Fibroblast of skin of left biceps (primary cell): ENCODE results near the gene FLCN.
"Not testable (repeated sequence)": the region's sequence is repeated elsewhere in the genome, so short reads cannot be mapped to it uniquely, and the experiment has no call there.

Experiments used
- DNase-seq, 2 experiments: peaks; one replicate each; pipeline ENCODE4 v3.0.0-alpha.2; 2013; ENCODE audit warnings: low read depth in 2 of 2

FLCN gene

DNA sequence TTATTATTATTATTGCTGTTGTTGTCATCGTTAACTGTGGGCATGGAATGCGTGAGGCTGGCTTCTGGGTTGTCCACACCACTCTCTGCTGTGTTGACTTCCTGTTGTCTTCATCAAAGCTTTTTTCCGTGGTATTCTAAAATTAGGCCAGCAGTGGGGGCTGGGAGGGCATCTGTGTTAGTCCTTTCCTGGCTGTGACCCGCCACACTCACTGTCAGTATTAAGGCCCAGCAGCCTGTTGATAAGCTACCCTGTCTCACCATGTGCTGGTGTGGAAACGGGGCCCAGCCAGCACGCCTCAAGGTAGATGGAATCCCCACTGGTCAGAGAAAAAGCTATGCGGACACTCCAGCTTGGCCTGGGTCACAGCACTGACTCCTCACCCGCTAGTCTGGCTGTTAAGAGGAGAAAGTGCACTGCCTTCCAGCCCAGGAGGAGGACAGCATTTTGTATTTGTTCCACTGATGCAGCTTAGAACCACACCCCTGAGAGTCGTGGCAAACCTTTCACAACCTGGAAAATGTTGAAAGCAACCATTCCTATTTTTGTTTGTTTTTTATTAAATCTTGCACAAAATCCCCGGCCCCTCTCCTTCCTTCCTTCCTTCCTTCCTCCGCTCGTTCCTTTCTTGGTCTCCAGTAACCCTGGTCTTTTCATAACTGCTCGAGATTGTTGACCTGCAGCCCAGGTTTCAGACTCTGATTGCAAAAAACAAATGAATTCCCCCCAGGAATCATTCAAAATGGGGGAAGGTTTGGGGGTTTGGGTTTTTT lies 51.8 kb downstream of the FLCN start:
- not testable (repeated sequence) for DNase-seq

DNA sequence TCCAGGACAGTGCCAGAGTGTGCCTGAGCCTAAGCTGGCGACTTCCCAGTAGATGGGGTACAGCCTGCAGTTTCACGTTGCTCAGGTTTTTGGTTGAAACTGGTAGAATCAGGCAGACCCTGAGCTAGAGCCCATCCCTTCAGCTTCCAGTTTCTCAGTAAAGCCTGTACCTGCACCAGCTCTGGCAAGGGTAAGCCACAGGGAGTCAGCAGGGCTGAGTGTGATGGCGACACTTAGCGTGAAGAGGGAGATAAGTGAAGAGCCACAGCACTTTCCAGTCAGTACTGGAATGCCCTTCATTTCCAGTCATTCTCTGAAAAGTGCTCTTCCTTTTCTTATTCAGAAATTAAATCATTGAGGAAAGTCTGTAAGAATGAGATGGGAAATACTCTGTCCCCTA lies 53.2 kb downstream of the FLCN start:
- no peak for DNase-seq

DNA sequence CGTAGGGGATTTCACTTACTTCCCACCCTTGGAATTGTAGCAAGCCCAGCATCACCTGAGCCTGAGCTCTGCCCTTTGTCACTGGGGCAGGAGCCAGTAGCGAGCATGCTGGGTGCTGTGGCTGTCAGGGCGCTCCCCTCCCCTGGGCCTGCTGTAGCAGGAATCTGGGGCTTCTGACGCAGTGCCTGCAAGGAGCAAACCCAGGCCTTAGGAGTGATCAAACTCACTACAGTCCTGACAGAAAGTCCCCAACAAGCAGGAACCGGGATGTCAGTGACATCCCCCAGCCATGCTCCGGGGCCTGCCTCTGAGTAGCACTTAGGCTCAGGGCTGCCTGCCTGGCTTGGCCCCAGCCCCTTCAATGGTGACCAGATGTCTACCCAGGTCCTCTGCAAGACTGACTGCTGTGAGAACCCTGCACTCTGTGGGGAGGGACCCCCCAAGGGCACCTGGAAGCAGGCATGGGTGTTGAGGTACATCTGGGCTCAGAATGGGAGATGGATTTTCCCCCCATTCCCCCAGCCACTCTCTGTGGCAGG lies 54.3 kb downstream of the FLCN start:
- no peak for DNase-seq

DNA sequence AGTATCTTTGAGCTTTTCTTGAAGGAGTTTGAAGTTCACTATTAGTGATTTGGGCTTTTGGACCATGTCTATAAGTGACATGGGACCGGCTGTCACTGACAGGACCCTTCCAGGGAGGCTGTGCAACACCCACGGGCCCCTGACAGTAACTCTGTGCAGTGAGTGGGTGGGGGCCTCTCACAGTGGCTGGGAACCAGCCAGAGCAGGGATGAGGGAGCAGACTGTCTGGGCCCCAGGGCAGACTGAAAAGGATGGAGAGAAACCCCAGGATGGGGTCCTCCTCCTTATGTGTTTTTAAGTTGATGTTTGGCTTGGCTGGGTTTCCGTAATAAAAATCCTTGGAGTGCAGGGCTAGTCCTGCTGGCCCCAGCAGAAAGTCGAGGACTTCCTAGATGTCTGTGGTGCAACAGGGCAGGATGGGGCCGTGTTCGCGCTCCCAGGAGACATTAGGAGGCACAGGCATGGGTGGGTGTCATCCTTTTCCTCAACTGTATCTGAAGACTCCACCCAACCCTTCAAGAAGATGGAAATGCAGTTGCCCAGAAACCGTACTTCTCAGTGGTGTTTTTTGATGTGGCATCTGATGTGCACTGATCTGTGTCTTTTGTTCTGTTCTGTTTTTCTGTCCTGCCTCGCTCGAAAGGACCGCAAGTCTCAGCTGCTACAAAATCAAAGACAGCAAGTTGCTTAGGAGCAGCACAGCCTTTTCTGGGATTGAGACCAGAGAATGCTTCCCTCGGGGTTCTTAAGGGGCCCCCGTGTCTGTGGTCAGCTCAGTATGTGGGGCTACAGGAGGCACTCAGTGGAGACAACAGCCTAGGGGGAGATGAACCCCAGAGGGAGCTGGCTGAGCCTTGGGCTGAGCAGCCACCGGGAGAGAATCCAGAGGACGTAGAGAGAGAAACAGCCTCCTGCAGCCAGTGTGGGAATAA lies 55.0 kb downstream of the FLCN start:
- no peak for DNase-seq

DNA sequence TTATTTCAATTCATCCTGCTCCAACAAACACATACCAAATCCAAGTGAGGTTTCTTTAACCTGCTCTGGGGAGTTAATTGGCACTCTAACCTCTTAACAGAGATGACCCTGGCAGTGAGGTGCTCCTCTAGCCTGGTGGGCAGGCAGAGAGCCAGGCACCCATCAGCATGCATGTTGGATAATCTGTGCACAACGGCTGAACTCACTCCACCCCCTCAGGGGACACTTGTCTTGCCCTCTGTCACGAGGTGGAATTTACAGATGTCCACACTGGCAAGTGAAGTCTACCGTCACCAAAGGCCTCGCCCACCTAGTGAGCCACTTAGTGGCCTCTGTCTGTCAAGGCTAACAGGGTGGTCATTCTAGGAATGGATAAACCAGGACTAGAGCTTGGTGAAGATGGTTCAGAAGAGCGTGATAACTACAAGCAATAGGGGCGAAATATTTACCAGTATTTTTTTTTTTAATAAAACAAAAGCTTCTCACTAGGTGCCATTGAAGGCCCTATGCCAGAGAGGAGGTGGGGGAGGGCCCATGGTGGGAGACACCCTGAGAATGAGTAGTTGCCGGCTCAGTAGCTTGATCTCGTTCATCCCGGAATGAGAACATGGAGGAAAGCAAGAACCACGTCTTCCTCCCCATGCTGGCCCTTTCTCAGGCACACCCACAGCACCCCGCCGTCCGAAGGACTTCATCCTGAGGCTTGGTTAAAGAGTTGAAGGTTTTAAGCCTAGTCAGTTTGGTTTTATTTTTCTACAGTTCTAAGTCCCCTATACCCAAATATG lies 56.0 kb downstream of the FLCN start:
- no peak for DNase-seq

DNA sequence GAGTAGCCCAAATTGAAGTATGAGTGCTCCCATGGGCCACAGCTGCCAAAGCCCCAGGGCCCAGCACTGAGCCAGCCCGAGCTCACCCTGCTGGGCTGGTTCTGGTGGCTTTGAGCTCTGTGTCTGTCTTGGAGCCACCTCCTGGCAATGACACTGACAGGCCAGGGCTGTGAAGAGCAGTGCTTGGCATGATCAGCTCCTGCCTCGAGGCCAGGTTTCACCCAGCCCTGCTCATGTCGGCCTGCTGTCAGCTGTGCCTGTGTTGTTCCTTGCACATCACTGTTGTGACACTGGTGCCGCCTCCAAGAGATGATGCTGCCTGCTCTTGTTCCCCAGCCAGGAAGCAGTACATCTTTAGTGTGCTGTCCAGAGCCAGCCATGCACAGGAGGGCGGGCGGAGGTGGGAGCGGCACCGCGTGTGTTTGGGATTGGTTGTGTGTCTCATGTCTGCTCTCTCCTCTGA lies 56.8 kb downstream of the FLCN start:
- no peak for DNase-seq

DNA sequence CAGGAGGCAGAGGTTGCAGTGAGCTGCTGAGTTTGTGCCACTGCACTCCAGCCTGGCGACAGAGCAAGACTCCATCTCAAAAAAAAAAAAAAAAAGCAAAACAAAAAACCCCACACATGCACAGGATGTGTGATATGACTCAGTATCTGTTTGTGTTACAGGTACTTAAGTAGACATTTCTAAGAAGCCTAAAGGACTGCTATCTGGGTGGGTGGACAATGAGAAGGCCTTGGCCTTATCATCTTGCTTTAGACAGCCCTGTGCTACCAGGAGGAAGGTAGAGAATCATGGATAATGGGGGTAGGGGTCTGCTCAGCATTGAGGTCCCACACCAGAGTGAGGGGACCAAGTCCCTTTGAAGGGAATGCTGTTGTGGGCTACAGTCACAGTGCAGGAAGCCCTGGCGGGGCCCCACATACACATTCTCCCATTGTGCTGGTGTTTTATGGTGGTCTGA lies 57.6 kb downstream of the FLCN start:
- no peak for DNase-seq

DNA sequence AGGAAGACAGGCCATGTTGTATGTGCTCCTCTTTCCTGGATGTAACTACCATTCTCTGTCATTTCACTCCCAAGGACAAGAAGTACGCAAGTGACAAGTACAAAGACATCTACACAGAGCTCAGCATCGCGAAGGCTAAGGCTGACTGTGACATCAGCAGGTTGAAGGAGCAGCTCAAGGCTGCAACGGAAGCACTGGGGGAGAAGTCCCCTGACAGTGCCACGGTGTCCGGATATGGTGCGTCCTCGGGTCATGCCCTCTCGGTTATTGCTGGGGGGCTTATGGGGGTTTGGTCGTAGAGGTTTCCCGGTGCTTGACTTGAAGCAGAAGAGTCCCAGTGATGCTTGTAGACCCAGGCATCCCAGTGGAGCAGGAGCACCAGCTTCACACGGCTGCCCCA lies 59.8 kb downstream of the FLCN start:
- no peak for DNase-seq

DNA sequence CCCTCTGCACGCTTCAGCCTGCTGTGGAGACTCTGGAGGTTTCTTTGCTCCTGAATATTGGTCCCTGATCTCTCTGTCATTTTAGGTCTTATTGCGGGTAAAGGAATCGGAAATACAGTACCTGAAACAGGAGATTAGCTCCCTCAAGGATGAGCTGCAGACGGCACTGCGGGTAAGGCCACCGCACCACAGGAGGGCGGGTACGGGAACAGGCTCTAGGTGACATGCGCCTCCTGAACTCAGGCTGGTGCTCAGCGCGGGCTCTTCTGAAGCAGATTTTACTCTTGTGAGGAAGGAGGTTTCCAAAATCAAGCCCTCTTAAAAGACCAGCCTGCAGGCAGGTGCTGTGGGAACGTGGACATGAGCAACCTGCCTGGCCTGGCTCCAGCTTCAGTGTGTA lies 60.6 kb downstream of the FLCN start:
- no peak for DNase-seq

DNA sequence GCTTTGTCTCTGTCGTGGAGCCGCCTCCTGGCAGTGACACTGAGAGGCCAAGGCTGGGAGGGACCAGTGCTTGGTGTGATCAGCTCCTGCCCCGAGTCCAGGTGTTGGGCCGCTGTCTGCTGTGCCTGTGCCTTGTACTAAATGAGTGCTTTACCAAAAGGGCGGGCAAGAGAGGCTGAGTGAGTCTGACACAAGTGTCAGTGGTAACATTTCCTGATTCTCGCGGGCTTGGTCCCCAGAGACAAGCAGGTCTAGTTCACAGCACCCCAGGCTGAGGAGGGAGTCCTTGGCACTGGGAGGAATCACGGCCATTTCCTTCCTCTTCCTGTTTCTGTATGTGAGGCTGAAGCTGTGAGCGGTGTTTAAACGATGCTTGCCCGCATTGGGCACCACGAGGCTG lies 61.1 kb downstream of the FLCN start:
- DNase-seq = no peak

DNA sequence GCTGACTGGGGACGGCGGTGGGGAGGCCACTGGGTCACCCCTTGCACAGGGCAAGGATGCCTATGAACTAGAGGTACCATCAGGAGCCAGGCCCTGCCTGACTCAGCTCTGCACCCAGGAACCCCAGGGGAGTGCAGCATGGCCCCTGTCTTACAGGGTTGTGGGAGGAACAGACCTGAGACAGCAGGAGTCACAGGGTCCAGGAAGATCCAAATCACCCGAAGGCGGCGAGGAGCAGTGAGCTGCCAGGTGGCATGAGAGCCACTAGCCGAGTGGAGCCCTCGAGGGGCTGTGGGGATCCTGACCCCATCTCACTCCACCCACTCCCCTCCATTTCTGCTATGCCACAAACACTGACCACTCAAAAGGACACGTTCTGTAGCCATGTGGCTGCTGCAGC lies 61.6 kb downstream of the FLCN start:
- no peak for DNase-seq

DNA sequence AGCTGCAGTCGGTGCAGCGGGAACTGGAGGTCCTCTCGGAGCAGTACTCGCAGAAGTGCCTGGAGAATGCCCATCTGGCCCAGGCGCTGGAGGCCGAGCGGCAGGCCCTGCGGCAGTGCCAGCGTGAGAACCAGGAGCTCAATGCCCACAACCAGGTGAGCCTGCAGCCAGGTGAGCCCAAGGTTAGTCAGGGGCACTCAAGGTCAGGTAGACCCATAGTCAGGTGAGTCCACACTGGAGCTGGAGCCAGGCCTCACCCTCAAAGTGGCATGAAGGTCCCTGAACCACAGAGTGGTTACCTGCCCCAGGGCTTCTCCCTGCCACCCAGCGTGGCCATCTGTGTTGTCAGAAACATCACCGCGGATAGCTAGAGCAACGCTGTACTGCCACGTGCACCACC lies 63.0 kb downstream of the FLCN start:
- DNase-seq = no peak

DNA sequence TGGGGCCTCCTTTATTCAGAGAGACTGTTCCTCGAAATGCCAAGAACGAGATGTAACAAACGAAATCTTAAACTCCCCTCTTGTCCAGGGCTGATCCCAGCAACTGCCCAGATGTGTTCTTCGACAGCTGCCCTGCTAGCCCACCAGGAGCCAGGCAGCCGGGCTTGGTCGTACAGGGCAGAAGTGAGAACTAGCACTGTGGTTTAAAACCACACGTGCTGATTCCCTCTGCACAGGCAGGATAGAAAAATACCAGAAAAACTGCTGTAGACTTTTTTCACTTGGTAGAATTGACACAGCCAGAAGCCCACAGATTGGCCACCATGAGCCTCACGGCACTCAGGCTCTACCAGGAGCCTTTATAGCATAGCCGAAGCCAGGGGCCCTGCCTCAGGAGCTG lies 64.0 kb downstream of the FLCN start:
- no peak for DNase-seq

DNA sequence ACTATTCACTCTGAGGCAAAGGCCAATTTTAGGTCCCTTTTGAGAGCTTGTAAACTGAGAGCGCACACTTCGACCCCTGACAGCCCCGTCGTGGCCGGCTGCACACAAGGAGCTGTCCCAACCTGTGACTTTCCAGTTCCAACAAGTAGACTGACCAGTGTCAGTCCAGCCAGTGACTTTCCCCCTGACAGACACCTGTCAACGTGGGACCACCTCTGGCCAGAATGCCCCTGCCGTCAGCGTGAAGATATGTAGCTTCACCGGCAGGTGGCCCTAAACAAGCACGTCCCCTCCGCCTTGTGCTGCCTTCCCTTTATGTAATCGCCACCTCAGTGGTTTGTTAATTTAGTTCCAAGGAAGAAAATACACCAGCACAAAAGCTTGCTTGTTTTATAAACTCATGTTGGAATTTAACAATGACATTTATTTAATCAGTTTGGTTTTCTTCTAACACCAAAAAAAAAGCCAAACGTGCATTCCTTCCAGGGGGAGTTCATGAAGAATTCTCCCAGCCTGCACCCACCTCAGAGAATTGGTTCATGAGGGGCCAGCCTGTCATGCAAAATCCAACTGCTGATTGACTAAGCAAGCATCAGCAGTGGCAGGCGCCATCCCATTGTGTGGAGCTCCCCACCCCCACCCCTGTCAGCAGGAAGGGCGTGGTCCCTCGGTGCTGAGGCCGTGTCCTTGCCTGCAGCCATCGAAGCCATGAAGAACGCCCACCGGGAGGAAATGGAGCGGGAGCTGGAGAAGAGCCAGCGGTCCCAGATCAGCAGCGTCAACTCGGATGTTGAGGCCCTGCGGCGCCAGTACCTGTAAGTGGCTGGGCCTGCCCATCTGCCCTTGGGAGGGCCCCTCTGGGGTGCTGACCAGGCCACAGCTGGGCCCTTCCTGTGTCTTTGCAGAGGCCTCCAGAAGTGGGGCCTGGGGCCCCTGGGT lies 64.7 kb downstream of the FLCN start:
- no peak for DNase-seq

DNA sequence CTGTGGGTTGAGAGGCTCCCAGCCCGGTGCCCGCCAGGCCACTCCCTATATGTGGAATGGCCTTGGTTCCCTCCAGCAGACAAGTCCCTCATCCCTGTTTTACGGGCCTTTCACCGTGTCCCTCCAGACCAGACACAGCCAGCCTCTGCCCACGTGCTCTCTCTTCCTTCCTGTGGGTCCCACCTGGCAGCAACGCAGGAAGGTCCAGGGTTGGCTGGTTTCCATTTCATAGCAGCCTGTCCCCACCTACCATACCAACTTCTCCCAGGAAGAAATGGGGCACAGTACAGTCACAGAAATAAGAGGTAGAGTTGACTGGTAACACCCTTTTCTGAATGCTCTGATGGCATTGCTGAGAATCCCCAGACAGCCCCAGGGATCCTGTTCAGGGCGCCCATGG lies 65.8 kb downstream of the FLCN start:
- DNase-seq = no peak

DNA sequence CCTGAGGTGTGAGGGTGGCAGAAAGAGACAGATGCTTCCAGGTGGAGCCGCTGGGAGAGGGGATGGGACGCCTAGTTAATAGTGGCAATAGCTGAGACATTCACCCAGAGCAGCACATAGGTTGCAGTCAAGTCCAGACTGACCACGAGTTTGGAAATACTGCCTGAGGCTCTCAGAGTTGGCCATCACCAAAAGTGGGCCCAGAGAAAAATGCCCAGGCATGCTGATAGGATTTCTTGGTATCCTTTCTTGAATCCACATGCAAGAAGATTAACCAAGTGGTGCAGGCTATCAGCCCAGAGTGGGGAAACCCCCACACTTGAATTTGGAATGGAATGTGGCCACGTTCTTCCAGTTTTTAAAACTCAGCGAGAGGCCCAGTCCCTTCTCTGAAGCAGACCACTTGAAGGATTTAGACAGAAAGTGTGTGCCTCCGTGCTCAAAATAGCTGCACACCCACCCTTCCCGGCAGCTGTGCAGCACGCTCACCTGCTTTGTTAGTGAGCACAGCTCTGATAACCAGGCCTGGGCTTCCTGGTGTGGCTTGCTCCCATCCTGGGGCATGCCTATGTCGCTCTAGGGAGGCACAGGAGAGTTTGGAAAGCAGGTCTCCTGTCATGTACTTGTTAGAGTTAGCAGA lies 66.5 kb downstream of the FLCN start:
- DNase-seq = no peak

DNA sequence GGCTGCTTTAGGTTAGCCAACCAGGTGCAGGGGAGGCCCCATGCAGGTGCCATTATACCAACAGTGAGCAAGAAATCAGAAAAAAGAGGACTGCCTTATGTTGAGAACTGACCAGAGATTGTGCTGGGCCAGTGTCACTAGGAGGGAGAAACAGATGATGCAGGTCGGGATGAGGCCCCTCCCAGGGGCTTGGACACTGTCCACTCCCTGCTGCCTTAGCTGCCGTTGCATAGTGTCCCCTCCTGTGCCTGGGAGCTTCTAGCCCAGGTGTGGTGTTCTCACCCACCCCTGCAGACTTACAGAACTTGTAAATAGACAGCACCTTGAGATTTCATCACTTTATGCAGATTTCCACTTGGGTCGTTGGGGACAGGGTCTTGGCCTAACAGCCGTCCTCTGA lies 67.6 kb downstream of the FLCN start:
- DNase-seq = no peak

DNA sequence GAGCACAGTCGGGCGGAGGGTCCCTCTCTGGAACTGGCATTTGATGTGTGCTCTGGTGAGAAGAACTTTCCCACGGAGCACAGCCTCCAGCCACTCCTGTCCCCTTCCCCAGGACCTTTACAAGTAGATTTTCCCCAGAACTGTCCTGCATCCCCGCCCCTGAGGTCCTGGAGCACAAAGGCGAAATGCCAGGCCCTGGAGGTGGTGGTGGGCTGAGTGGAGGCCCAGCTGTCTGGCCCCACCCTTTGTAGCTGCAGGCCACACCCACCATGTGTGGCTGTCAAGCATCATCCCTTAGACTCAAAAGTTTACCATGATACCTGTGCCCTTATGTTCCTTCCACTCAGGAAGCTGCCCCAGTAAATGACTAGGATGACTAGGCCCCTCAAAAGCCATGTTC lies 68.6 kb downstream of the FLCN start:
- no peak for DNase-seq

DNA sequence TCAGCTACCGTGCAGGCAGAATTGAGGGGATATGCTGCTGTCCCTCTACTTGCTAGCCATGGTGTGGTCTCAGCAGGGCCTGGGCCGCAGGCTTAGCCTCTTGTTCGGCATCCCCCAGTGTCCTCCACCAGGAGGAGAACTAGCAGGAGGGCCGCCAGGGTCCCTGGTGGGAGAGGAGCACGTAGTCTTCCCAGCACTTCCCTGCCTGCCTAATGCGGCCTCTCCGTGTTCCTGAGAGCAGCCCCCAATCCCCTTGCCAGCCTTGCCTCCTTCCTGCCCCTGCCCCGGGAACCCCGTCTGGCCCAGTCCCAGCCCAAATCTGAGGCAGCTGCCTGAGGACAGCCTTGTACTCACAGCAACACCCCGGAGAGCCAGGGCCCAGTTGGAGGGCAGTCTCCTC lies 69.0 kb downstream of the FLCN start:
- DNase-seq = no peak

DNA sequence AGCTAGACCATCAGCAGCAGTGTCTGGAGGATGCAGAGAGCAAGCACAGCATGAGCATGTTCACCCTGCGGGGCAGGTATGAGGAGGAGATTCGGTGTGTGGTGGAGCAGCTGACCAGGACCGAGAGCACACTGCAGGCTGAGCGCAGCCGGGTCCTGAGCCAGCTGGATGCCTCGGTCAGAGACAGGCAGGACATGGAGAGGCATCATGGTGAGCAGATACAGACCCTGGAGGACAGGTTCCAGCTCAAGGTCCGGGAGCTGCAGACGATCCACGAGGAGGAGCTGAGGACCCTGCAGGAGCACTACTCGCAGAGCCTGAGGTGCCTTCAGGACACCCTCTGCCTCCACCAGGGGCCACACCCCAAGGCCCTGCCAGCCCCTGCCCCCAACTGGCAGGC lies 69.6 kb downstream of the FLCN start:
- DNase-seq = no peak
